OCI-LY7 (cell line): ENCODE data around the gene SLCO2A1. TPM values are rescaled to one million over a fixed set of nuclear protein-coding genes. Genes with fewer than 3 reads are reported as not detected.

Source experiments
- BruUV-seq: library from RNA; stranded (reverse); fragments of 400-500 nt; replicated peaks from 2 replicates; lab custom pipeline; 2021; lab: Mats Ljungman, UMichigan
- CTCF ChIA-PET: fragments of 300-600 bp; sonication (Branson Sonifier 250); formaldehyde crosslinking; loops from one replicate; lab custom pipeline; 2022; ENCODE audit warnings: antibody characterized with exemption; ENCODE audit not compliant: unreplicated experiment; lab: Charles Lee
- POLR2A ChIA-PET: fragments of 300-600 bp; sonication (Branson Sonifier 250); formaldehyde crosslinking; loops from one replicate; lab custom pipeline; 2022; ENCODE audit warnings: antibody characterized with exemption; lab: Charles Lee
- DNase-seq: peaks from one replicate; pipeline ENCODE4 v3.0.0-alpha.2; 2015; ENCODE audit warnings: low spot score
- H2AFZ ChIP-seq: fragments of 200-600 bp; sonication (generic), shearing (Covaris generic); 2 replicates; pipeline ENCODE4 v1.6.1; 2014; ENCODE audit warnings: mild to moderate bottlenecking, antibody characterized with exemption, low read length, moderate library complexity
- H3K27ac ChIP-seq: fragments of 200-600 bp; sonication (generic); 2 replicates; pipeline ENCODE4 v1.5.1; 2014; ENCODE audit warnings: mixed run types, low read depth, mild to moderate bottlenecking, moderate library complexity, low read length, inconsistent platforms; ENCODE audit not compliant: poor library complexity, severe bottlenecking
- H3K36me3 ChIP-seq: fragments of 200-600 bp; sonication (generic); 2 replicates; pipeline ENCODE4 v1.6.1; 2014; ENCODE audit warnings: mild to moderate bottlenecking, antibody characterized with exemption, low read length, moderate library complexity, mixed read lengths; ENCODE audit not compliant: insufficient read depth
- H3K4me1 ChIP-seq: fragments of 200-600 bp; sonication (generic); 2 replicates; pipeline ENCODE4 v1.5.1; 2014; ENCODE audit warnings: mild to moderate bottlenecking, low read length; ENCODE audit not compliant: insufficient read depth, poor library complexity, severe bottlenecking
- H3K4me2 ChIP-seq: fragments of 200-600 bp; sonication (generic); 2 replicates; pipeline ENCODE4 v1.6.1; 2014; ENCODE audit warnings: mild to moderate bottlenecking, low read length
- H3K4me3 ChIP-seq: fragments of 200-600 bp; sonication (generic); 2 replicates; pipeline ENCODE4 v1.5.1; 2014; ENCODE audit warnings: mild to moderate bottlenecking, low read depth, low read length; ENCODE audit not compliant: poor library complexity, severe bottlenecking
- H3K79me2 ChIP-seq: fragments of 200-600 bp; sonication (generic); 2 replicates; pipeline ENCODE4 v1.6.1; 2016; ENCODE audit warnings: low read depth, mild to moderate bottlenecking, low read length, moderate library complexity, mixed read lengths; ENCODE audit not compliant: insufficient read depth
- H3K9me2 ChIP-seq: fragments of 200-600 bp; sonication (generic); 2 replicates; pipeline ENCODE4 v1.6.1; 2016; ENCODE audit warnings: mild to moderate bottlenecking, low read length, mixed read lengths; ENCODE audit not compliant: insufficient read depth
- H3K9me3 ChIP-seq: fragments of 200-600 bp; sonication (generic); 2 replicates; pipeline ENCODE4 v1.6.1; 2014; ENCODE audit warnings: mild to moderate bottlenecking, mixed run types, low read length, mixed read lengths
- H4K20me1 ChIP-seq: fragments of 200-600 bp; sonication (generic); 2 replicates; pipeline ENCODE4 v1.6.1; 2014; ENCODE audit warnings: mild to moderate bottlenecking, antibody characterized with exemption, low read length, moderate library complexity, mixed read lengths; ENCODE audit not compliant: insufficient read depth
- EZH2phosphoT487 ChIP-seq: fragments of 200-600 bp; sonication (generic); IDR thresholded peaks from 2 replicates; pipeline ENCODE4 v1.6.1; 2018; ENCODE audit warnings: low read depth, borderline replicate concordance, mild to moderate bottlenecking, mixed run types, antibody characterized with exemption, low read length, moderate library complexity, mixed read lengths
- intact Hi-C: fragments of 100-400 bp; cut with micrococcal nuclease; formaldehyde crosslinking; loops from one replicate; pipeline ENCODE4 v1.10.0; 2022; ENCODE audit not compliant: unreplicated experiment
- total RNA-seq, 2 experiments: library from RNA; depleted of rRNA in 1 of 2; stranded (reverse); fragments of >200 nt in 1 of 2; shearing (Covaris generic) in 1 of 2; gene quantifications; 2 replicates each; pipeline ENCODE4 v1.2.3, GENCODE V29; 2014 to 2022
- TF ChIP-seq, protein P1 (sequence below): fragments of 200-600 bp; sonication (generic); conservative IDR thresholded peaks from 2 replicates; pipeline ENCODE4 v1.5.1; 2014; ENCODE audit warnings: mild to moderate bottlenecking, antibody characterized with exemption, low read length, moderate library complexity, mixed read lengths

The SLCO2A1 gene
- total RNA-seq, 2 experiments from 2014 or later, result not detected

DNA sequence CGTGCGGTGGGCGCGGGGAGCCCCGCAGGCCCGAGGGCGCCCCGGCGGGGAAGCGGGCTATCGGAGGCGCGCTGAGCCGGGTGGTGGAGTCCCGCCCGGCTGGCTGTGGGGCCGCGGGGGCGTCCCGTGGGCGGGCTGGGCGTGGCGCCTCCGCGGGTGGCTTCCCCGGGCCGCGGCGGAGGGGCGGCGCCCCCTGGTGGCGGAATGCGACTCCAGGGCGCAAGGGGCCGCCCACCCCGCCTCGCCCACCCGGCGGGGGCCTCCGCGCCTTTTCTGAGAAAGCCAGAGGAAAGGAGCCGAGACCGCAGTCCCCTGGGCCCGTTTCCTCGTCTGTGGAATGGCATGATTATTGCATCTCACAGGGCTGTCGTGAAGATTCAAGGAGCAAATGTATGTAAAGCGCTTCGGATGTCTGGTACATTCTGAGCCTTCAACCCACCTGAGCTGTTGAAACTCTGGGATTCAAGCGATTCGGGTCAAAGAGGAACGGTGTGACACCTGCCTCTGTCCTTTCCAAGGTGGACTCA, 102.1 kb downstream of the SLCO2A1 start:
- H2AFZ ChIP-seq, result no peak overlapping the region
- CTCF ChIA-PET, result no interaction called here
- H3K9me2 ChIP-seq, result no peaks in the 10 kb centered on the region
- H3K36me3 ChIP-seq, result no peaks in the 10 kb centered on the region
- POLR2A ChIA-PET, result no interaction called here
- DNase-seq, result peak; percentile 45
- H3K4me1 ChIP-seq, result no peaks in the 10 kb centered on the region
- intact Hi-C loops, result loop anchor here (10.0 kb wide), 2 partner anchors 263 to 1193 kb away; partner anchors contain the start of gene TOPBP1
- H3K9me3 ChIP-seq, result no peaks in the 10 kb centered on the region
- no peaks in the 10 kb centered on the region for H3K79me2 ChIP-seq
- TF ChIP-seq, protein P1, sequence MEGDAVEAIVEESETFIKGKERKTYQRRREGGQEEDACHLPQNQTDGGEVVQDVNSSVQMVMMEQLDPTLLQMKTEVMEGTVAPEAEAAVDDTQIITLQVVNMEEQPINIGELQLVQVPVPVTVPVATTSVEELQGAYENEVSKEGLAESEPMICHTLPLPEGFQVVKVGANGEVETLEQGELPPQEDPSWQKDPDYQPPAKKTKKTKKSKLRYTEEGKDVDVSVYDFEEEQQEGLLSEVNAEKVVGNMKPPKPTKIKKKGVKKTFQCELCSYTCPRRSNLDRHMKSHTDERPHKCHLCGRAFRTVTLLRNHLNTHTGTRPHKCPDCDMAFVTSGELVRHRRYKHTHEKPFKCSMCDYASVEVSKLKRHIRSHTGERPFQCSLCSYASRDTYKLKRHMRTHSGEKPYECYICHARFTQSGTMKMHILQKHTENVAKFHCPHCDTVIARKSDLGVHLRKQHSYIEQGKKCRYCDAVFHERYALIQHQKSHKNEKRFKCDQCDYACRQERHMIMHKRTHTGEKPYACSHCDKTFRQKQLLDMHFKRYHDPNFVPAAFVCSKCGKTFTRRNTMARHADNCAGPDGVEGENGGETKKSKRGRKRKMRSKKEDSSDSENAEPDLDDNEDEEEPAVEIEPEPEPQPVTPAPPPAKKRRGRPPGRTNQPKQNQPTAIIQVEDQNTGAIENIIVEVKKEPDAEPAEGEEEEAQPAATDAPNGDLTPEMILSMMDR, result peak; percentile 72
- TF ChIP-seq EZH2phosphoT487, result no peak
- H3K27ac ChIP-seq, result no peak overlapping the region
- no peaks in the 10 kb centered on the region for H4K20me1 ChIP-seq
- BruUV-seq, result no TSS peak
- H3K4me2 ChIP-seq, result peak overlapping the region; percentile 35; the same call in 1 of the 2 replicates
- no peak overlapping the region for H3K4me3 ChIP-seq

DNA sequence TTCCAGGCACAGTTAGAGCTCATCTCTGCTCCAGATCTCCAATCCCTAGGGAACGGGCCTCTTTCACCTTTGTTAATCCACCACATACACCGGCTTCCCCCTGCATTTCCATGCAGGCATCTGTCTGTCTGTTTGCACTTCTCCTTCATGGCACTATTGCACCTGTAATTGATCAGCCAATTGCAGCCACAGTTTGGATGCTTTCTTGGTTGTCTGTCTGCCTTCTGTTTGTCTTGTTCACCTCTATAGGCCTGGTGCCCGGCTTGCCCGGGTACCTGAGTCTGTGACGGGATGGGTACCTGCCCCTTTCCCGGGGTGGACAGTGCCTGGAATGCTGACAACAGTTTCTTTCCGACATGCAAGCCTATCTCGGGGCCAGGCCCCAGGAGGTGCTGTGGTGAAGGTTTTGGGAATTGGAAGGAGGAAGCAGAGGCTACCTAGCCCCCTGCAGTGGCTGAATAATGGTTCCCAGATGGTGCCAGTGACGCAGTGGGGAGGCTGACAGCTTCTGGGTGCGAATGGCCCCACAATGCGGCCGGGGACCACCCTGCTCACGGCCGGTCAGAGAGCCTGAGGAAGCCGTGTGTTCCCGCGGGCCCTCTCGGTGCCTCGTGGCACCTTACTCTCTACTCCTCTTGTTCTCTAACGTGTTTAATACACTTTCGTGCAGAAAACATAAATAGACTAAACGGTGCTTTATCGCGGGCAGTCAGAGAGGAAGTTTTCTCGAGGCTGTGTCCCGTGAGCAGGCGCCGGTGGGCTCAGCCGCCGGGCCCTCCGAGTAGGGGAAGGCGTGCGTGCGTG, 102.8 kb downstream of the SLCO2A1 start:
- Histone ChIP-seq H3K9me3 (no peaks in the 10 kb centered on the region), H3K4me1 (no peaks in the 10 kb centered on the region), H3K9me2 (no peaks in the 10 kb centered on the region), H3K4me3 (no peak overlapping the region), H3K79me2 (no peaks in the 10 kb centered on the region), H2AFZ (no peak overlapping the region), H3K27ac (no peak overlapping the region), H3K4me2 (peak overlapping the region; percentile 27; the same call in 1 of the 2 replicates), H3K36me3 (no peaks in the 10 kb centered on the region), H4K20me1 (no peaks in the 10 kb centered on the region)
- ChIA-PET POLR2A (no interaction called here), CTCF (interaction anchor here (0.6 kb wide), 1 partner anchor 636 kb away, joined by 3 read pairs; no protein-coding TSS in a partner anchor)
- intact Hi-C loops, result loop anchor here (10.0 kb wide), 2 partner anchors 262 to 1192 kb away; partner anchors contain the start of gene TOPBP1
- DNase-seq, result no peak
- TF ChIP-seq EZH2phosphoT487, result no peak
- TF ChIP-seq, protein P1, result no peak
- BruUV-seq, result no TSS peak
